ENCODE measurements around the gene PRKCSH. TPM values are rescaled to one million over a fixed set of nuclear protein-coding genes. Genes with fewer than 3 reads are reported as not detected.
"Not testable (repeated sequence)": the region's sequence is repeated elsewhere in the genome, so short reads cannot be mapped to it uniquely, and the experiment has no call there.

Gene PRKCSH
- total RNA-seq, 1 experiment from 2014 or later = 257 TPM

DNA sequence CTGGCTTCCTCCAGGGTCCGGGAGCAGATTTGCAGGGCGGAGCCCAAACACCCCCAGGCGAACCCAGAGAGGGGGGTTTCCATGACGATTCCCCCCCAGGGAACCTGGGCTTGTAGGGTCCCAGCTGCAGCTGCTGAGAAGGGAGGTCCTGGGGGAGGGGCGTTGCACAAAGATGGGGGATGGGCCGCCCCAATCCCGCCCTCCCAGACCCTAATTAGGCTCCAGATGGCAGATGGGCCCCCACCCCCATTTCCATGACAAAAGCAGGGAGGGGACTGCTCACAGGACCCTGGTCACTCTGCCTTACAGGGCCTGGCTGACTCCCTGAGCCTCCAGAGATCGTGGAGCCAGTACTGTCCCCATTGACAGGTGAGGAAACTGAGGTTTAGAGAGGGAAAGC is 30.2 kb downstream of the PRKCSH start:
- CTCF ChIA-PET = no interaction called here
- POLR2A ChIA-PET = no interaction called here
- no peaks in the 10 kb centered on the region for H3K9me3 Mint-ChIP-seq (ENCODE audit: unreplicated experiment)
- no peaks in the 10 kb centered on the region for H3K4me1 Mint-ChIP-seq (ENCODE audit: insufficient read depth, unreplicated experiment)
- BruUV-seq (replicated peaks) = no TSS peak
- no peak overlapping the region for H3K27ac Mint-ChIP-seq (ENCODE audit: low read depth, unreplicated experiment)
- no peak for DNase-seq (ENCODE audit: unreplicated experiment)
- intact Hi-C loops (cut with micrococcal nuclease) = no loop called here
- no peak overlapping the region for H3K4me3 Mint-ChIP-seq (ENCODE audit: unreplicated experiment)
- no peaks in the 10 kb centered on the region for H3K36me3 Mint-ChIP-seq (ENCODE audit: insufficient read depth, unreplicated experiment)
- peaks cover 4% of the 10 kb centered on the region for H3K27me3 Mint-ChIP-seq (ENCODE audit: insufficient read depth, unreplicated experiment)
- TF ChIP-seq, protein P1, sequence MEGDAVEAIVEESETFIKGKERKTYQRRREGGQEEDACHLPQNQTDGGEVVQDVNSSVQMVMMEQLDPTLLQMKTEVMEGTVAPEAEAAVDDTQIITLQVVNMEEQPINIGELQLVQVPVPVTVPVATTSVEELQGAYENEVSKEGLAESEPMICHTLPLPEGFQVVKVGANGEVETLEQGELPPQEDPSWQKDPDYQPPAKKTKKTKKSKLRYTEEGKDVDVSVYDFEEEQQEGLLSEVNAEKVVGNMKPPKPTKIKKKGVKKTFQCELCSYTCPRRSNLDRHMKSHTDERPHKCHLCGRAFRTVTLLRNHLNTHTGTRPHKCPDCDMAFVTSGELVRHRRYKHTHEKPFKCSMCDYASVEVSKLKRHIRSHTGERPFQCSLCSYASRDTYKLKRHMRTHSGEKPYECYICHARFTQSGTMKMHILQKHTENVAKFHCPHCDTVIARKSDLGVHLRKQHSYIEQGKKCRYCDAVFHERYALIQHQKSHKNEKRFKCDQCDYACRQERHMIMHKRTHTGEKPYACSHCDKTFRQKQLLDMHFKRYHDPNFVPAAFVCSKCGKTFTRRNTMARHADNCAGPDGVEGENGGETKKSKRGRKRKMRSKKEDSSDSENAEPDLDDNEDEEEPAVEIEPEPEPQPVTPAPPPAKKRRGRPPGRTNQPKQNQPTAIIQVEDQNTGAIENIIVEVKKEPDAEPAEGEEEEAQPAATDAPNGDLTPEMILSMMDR (IDR thresholded peaks at IDR 0.05; ENCODE audit: unreplicated experiment) = no peak

DNA sequence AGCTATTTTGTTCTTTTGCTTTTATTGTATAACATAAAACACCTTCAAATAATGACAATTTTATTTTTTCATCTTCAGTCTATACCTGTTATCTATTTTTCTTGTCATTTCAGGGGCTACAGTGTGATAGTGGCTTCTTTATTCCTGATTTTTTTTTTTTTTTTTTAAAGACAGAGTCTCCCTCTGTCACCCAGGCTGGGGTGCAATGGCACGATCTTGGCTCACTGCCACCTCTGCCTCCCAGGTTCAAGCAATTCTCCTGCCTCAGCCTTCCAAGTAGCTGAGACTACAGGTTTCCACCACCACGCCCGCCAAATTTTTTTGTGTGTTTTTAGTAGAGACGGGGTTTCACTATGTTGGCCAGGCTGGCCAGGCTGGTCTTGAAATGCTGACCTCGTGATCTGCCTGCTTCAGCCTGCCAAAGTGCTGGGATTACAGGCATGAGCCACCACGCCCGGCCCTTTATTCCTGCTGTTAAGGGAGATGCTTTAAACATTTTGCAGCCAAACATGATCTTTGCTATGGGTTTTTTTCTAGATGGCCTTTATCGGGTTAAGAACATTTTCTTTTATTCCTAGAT is 32.9 kb downstream of the PRKCSH start:
- H3K36me3 Mint-ChIP-seq (ENCODE audit: insufficient read depth, unreplicated experiment); H3K9me3 Mint-ChIP-seq (ENCODE audit: unreplicated experiment); intact Hi-C loops (cut with micrococcal nuclease); H3K4me3 Mint-ChIP-seq (ENCODE audit: unreplicated experiment); H3K27ac Mint-ChIP-seq (ENCODE audit: low read depth, unreplicated experiment); DNase-seq (ENCODE audit: unreplicated experiment); BruUV-seq (replicated peaks); H3K4me1 Mint-ChIP-seq (ENCODE audit: insufficient read depth, unreplicated experiment): not testable (repeated sequence)
- ChIA-PET POLR2A (interaction anchor here (0.5 kb wide), 1 partner anchor 1809 kb away, joined by 3 read pairs; no protein-coding TSS in a partner anchor), CTCF (interaction anchor here (0.6 to 1.4 kb wide), 7 partner anchors 14 to 137 kb away, joined by 3 to 5 read pairs (median 4); no protein-coding TSS in a partner anchor)
- peaks cover 12% of the 10 kb centered on the region for H3K27me3 Mint-ChIP-seq (ENCODE audit: insufficient read depth, unreplicated experiment)

DNA sequence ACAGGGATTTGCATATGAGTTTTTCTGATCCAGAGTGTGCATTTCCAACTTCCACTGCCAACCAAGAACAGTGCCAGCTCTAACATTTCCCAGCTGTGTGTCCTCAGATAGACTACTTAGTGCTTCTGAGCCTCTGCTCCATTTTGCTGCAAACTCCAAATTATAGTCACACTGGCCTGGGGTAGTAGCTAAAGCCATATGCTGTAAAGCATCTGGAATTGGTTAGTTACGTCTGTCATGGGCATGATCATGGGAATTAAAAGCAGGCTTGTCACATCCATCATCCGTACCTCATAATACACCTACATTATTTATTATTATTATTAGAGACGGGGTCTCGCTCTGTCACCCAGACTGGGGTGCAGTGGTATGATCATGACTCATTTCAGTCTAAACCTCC is 38.3 kb downstream of the PRKCSH start:
- Mint-ChIP-seq H3K27ac (ENCODE audit: low read depth, unreplicated experiment) (no peak overlapping the region), H3K4me1 (ENCODE audit: insufficient read depth, unreplicated experiment) (no peaks in the 10 kb centered on the region), H3K9me3 (ENCODE audit: unreplicated experiment) (no peaks in the 10 kb centered on the region), H3K4me3 (ENCODE audit: unreplicated experiment) (no peak overlapping the region), H3K27me3 (ENCODE audit: insufficient read depth, unreplicated experiment) (peaks cover 12% of the 10 kb centered on the region), H3K36me3 (ENCODE audit: insufficient read depth, unreplicated experiment) (no peaks in the 10 kb centered on the region)
- DNase-seq (ENCODE audit: unreplicated experiment) = no peak
- ChIA-PET CTCF (interaction anchor here (0.8 to 1.6 kb wide), 3 partner anchors 9 to 97 kb away, joined by 3 to 5 read pairs (median 4); no protein-coding TSS in a partner anchor), POLR2A (no interaction called here)
- intact Hi-C loops (cut with micrococcal nuclease) = no loop called here
- TF ChIP-seq, protein P1 (IDR thresholded peaks at IDR 0.05; ENCODE audit: unreplicated experiment) = no peak
- no TSS peak for BruUV-seq (replicated peaks)

DNA sequence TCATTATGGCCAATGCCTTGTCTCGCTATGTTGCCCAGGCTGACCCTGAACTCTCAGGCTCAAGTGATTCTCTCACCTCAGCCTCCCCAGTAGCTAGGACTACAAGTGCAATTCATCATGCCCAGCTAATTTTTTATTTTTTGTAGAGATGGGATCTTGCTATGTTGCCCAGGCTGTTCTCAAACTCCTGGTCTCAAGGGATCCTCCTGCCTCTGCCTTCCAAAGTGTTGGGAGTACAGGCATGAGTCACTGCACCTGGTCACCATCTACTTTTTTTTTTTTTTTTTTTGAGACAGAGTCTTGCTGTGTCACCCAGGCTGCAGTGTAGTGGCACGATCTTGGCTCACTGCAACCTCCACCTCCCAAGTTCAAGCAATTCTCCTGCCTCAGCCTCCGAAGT is 39.9 kb downstream of the PRKCSH start:
- H3K4me1 Mint-ChIP-seq (ENCODE audit: insufficient read depth, unreplicated experiment); H3K27ac Mint-ChIP-seq (ENCODE audit: low read depth, unreplicated experiment); H3K4me3 Mint-ChIP-seq (ENCODE audit: unreplicated experiment); intact Hi-C loops (cut with micrococcal nuclease); BruUV-seq (replicated peaks); DNase-seq (ENCODE audit: unreplicated experiment); H3K9me3 Mint-ChIP-seq (ENCODE audit: unreplicated experiment); H3K36me3 Mint-ChIP-seq (ENCODE audit: insufficient read depth, unreplicated experiment); POLR2A ChIA-PET: not testable (repeated sequence)
- H3K27me3 Mint-ChIP-seq (ENCODE audit: insufficient read depth, unreplicated experiment) = peaks cover 12% of the 10 kb centered on the region
- CTCF ChIA-PET = interaction anchor here (0.6 to 1.3 kb wide), 2 partner anchors 95 to 209 kb away, joined by 3 read pairs; no protein-coding TSS in a partner anchor

DNA sequence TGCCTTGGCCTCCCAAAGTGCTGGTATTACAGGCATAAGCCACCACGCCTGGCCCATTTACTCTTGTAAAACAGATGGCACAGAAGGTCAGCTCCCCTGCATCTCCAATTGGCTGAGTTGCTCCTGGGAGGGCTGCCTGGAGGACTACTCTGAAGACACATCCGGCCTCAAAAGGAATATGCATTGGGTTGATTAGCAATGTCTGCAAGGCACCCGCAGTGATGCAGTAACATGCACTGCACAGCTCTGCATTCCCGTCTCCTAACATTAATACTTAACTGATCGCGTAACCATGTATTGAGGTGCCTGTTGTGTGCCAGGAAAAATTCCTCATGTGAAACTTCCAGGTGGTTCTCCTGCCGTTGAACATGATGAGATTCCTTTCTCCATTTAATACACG is 40.4 kb downstream of the PRKCSH start:
- no peak for DNase-seq (ENCODE audit: unreplicated experiment)
- Mint-ChIP-seq H3K27ac (ENCODE audit: low read depth, unreplicated experiment) (no peak overlapping the region), H3K27me3 (ENCODE audit: insufficient read depth, unreplicated experiment) (peaks cover 12% of the 10 kb centered on the region), H3K36me3 (ENCODE audit: insufficient read depth, unreplicated experiment) (no peaks in the 10 kb centered on the region), H3K9me3 (ENCODE audit: unreplicated experiment) (no peaks in the 10 kb centered on the region), H3K4me3 (ENCODE audit: unreplicated experiment) (no peak overlapping the region), H3K4me1 (ENCODE audit: insufficient read depth, unreplicated experiment) (no peaks in the 10 kb centered on the region)
- CTCF ChIA-PET = interaction anchor here (1.3 kb wide), 1 partner anchor 96 kb away, joined by 3 read pairs; no protein-coding TSS in a partner anchor
- POLR2A ChIA-PET = no interaction called here
- no TSS peak for BruUV-seq (replicated peaks)
- intact Hi-C loops (cut with micrococcal nuclease) = no loop called here
- TF ChIP-seq, protein P1 (IDR thresholded peaks at IDR 0.05; ENCODE audit: unreplicated experiment) = no peak

All from MCF 10A (cell line).